H1 (cell line): ENCODE results near the gene SRP14. TPM values are rescaled to one million over a fixed set of nuclear protein-coding genes. Genes with fewer than 3 reads are reported as not detected.
A peak's percentile ranks its signal among the peaks of the same experiment; 100 is the strongest.

Experiments used
- CTCF ChIA-PET: fragments of 300-600 bp; sonication (Branson Sonifier 250); formaldehyde crosslinking; loops from one replicate; lab custom pipeline; 2021; ENCODE audit not compliant: partially characterized antibody; lab: Charles Lee
- POLR2A ChIA-PET: fragments of 300-600 bp; sonication (Branson Sonifier 250); formaldehyde crosslinking; loops from one replicate; lab custom pipeline; 2021; ENCODE audit warnings: inconsistent platforms; ENCODE audit not compliant: partially characterized antibody; lab: Charles Lee
- DNase-seq, 2 experiments: peaks; one replicate each; pipeline versions ENCODE4 v3.0.0 to v3.0.0-alpha.2; 2010 to 2022; ENCODE audit warnings: low spot score in 2 of 2, low read depth in 1 of 2, mixed read lengths in 1 of 2
- FAIRE-seq: peaks from 2 replicates; lab custom pipeline; 2011; peaks lifted over from hg19 to GRCh38; lab: Jason Lieb, UNC
- H2AFZ ChIP-seq: 2 replicates; pipeline ENCODE4 v1.8.1; 2012; ENCODE audit warnings: low read length, inconsistent platforms
- H2AK5ac ChIP-seq: 2 replicates; pipeline ENCODE4 v1.6.1; 2013; ENCODE audit warnings: low read depth, low read length
- H2BK120ac ChIP-seq: replicated peaks from 2 replicates; pipeline ENCODE3; 2013; ENCODE audit warnings: low read depth, low read length, inconsistent platforms
- H2BK12ac ChIP-seq: 2 replicates; pipeline ENCODE4 v1.6.1; 2013; ENCODE audit warnings: low read depth, low read length
- H2BK15ac ChIP-seq: 2 replicates; pipeline ENCODE4 v1.6.1; 2013; ENCODE audit warnings: low read length
- H2BK20ac ChIP-seq: 2 replicates; pipeline ENCODE4 v1.6.1; 2013; ENCODE audit warnings: low read length
- H2BK5ac ChIP-seq: 2 replicates; pipeline ENCODE4 v1.6.1; 2013; ENCODE audit warnings: low read depth, low read length
- H3K14ac ChIP-seq: 2 replicates; pipeline ENCODE4 v1.6.1; 2013; ENCODE audit warnings: inconsistent platforms; ENCODE audit not compliant: insufficient read length
- H3K18ac ChIP-seq: 2 replicates; pipeline ENCODE4 v1.6.1; 2013; ENCODE audit warnings: low read length; ENCODE audit errors: extremely low read depth
- H3K23ac ChIP-seq: 2 replicates; pipeline ENCODE4 v1.6.1; 2013; ENCODE audit warnings: inconsistent platforms; ENCODE audit not compliant: insufficient read length
- H3K23me2 ChIP-seq: 2 replicates; pipeline ENCODE4 v1.6.1; 2013; ENCODE audit warnings: low read depth, low read length
- H3K27ac ChIP-seq: 2 replicates; pipeline ENCODE4 v1.6.1; 2011; ENCODE audit warnings: low read depth, low read length, inconsistent platforms
- H3K27me3 ChIP-seq, 4 experiments: replicated peaks in 1 of 4; 1 replicate in 1 of 4; 2 replicates in 3 of 4; pipeline versions ENCODE4 v1.6.1 to v1.8.1; 2011 to 2013; ENCODE audit warnings: low read length in 3 of 4, mild to moderate bottlenecking in 3 of 4, inconsistent platforms in 2 of 4, mixed read lengths in 2 of 4, moderate library complexity in 1 of 4; ENCODE audit not compliant: control insufficient read depth in 3 of 4, insufficient read depth in 3 of 4; ENCODE audit errors: extremely low read depth in 1 of 4
- H3K36me3 ChIP-seq, 4 experiments: 2 replicates each; pipeline versions ENCODE4 v1.6.1 to v1.8.1; 2011 to 2013; ENCODE audit warnings: mild to moderate bottlenecking in 4 of 4, low read length in 3 of 4, moderate library complexity in 2 of 4, control low read depth in 1 of 4, inconsistent platforms in 1 of 4; ENCODE audit not compliant: insufficient read depth in 4 of 4, control insufficient read depth in 2 of 4
- H3K4ac ChIP-seq: replicated peaks from 2 replicates; pipeline ENCODE3; 2013; ENCODE audit warnings: low read length, low read depth, mixed read lengths, inconsistent platforms; ENCODE audit not compliant: insufficient read length
- H3K4me1 ChIP-seq, 4 experiments: replicated peaks in 1 of 4; 1 replicate in 1 of 4; 2 replicates in 3 of 4; pipeline versions ENCODE4 v1.6.1 to v1.8.1; 2011 to 2013; ENCODE audit warnings: low read length in 3 of 4, inconsistent platforms in 2 of 4, mixed read lengths in 1 of 4; ENCODE audit not compliant: insufficient read depth in 4 of 4, control insufficient read depth in 3 of 4
- H3K4me2 ChIP-seq, 2 experiments: 2 replicates each; pipeline versions ENCODE4 v1.6.1 to v1.8.1; 2011 to 2013; ENCODE audit warnings: low read depth in 2 of 2, low read length in 2 of 2, control low read depth in 1 of 2, inconsistent platforms in 1 of 2, mild to moderate bottlenecking in 1 of 2; ENCODE audit not compliant: insufficient read depth in 1 of 2
- H3K4me3 ChIP-seq, 4 experiments: fragments of 200-600, 300-600 bp in 1 of 4; sonication (generic), shearing (Covaris generic), sonication (Bioruptor Twin) in 1 of 4; 2 replicates each; pipeline versions ENCODE4 v1.5.1 to v1.8.1; 2011 to 2016; ENCODE audit warnings: low read length in 4 of 4, low read depth in 3 of 4, control low read depth in 2 of 4, inconsistent platforms in 2 of 4, mild to moderate bottlenecking in 2 of 4, mixed read lengths in 1 of 4, moderate library complexity in 1 of 4; ENCODE audit not compliant: insufficient read depth in 2 of 4; ENCODE audit errors: extremely low read depth in 1 of 4
- H3K56ac ChIP-seq: replicated peaks from 2 replicates; pipeline ENCODE3; 2013; ENCODE audit warnings: low read depth, mild to moderate bottlenecking, mixed read lengths, low read length, inconsistent platforms; ENCODE audit not compliant: insufficient read length
- H3K79me1 ChIP-seq: 2 replicates; pipeline ENCODE4 v1.6.1; 2013; ENCODE audit warnings: low read depth, low read length, control low read depth
- H3K79me2 ChIP-seq, 2 experiments: 2 replicates each; pipeline versions ENCODE4 v1.6.1 to v1.8.1; 2012 to 2013; ENCODE audit warnings: low read length in 2 of 2, mild to moderate bottlenecking in 2 of 2, inconsistent platforms in 1 of 2; ENCODE audit not compliant: insufficient read depth in 2 of 2, control insufficient read depth in 1 of 2
- H3K9ac ChIP-seq, 4 experiments: replicated peaks in 1 of 4; 1 replicate in 1 of 4; 2 replicates in 3 of 4; pipeline versions ENCODE4 v1.6.1 to v1.8.1; 2011 to 2013; ENCODE audit warnings: low read depth in 3 of 4, low read length in 3 of 4, control low read depth in 2 of 4, mild to moderate bottlenecking in 2 of 4, moderate library complexity in 2 of 4, inconsistent platforms in 1 of 4; ENCODE audit errors: extremely low read depth in 1 of 4
- H3K9me3 ChIP-seq, 2 experiments: 2 replicates each; pipeline versions ENCODE4 v1.6.1 to v1.8.1; 2012 to 2013; ENCODE audit warnings: mild to moderate bottlenecking in 2 of 2, moderate library complexity in 2 of 2, control low read depth in 1 of 2, inconsistent platforms in 1 of 2, low read depth in 1 of 2, low read length in 1 of 2, mixed read lengths in 1 of 2; ENCODE audit not compliant: insufficient read depth in 2 of 2
- H4K20me1 ChIP-seq, 2 experiments: replicated peaks in 1 of 2; 2 replicates each; pipeline versions ENCODE3 to v1.8.1; 2011 to 2013; ENCODE audit warnings: inconsistent platforms in 2 of 2, low read length in 2 of 2, mild to moderate bottlenecking in 1 of 2; ENCODE audit not compliant: insufficient read depth in 2 of 2, control insufficient read depth in 1 of 2
- H4K5ac ChIP-seq: 2 replicates; pipeline ENCODE4 v1.6.1; 2013; ENCODE audit warnings: low read length, low read depth, mixed read lengths, inconsistent platforms; ENCODE audit not compliant: insufficient read length
- H4K8ac ChIP-seq: 2 replicates; pipeline ENCODE4 v1.8.0; 2013; ENCODE audit warnings: mild to moderate bottlenecking, moderate library complexity, low read length, inconsistent platforms; ENCODE audit not compliant: insufficient read depth; ENCODE audit errors: extremely low read depth
- H4K91ac ChIP-seq: replicated peaks from 2 replicates; pipeline ENCODE3; 2013; ENCODE audit warnings: low read length, mixed read lengths, inconsistent platforms; ENCODE audit not compliant: insufficient read length
- ATF3 ChIP-seq: IDR thresholded peaks from 2 replicates; pipeline ENCODE4 v1.6.1; 2011; ENCODE audit warnings: low read depth, mild to moderate bottlenecking, low read length; ENCODE audit not compliant: insufficient read depth
- EP300 ChIP-seq, 2 experiments: IDR thresholded peaks; 1 replicate in 1 of 2; 2 replicates in 1 of 2; pipeline ENCODE4 v1.6.1; 2011 to 2012; ENCODE audit warnings: low read depth in 2 of 2, low read length in 2 of 2, mild to moderate bottlenecking in 2 of 2, borderline replicate concordance in 1 of 2, inconsistent platforms in 1 of 2, moderate library complexity in 1 of 2
- RNF2 ChIP-seq: fragments of 200-900, 300-1000 bp; sonication (generic); IDR thresholded peaks from 2 replicates; pipeline ENCODE4 v1.7.1; 2016; ENCODE audit warnings: borderline replicate concordance, low read depth, mild to moderate bottlenecking, antibody characterized with exemption, low read length; ENCODE audit not compliant: poor library complexity, severe bottlenecking; ENCODE audit errors: missing control alignments
- WGBS, 2 experiments: shearing (Covaris generic) in 1 of 2; methylation state at CpG; one replicate each; pipeline versions ENCODE4 v1.1.6 to v1.1.7; 2013 to 2015; ENCODE audit warnings: low lambda C conversion rate in 2 of 2, mixed read lengths in 2 of 2, inconsistent platforms in 1 of 2, low coverage in 1 of 2, missing lambda C conversion rate in 1 of 2; ENCODE audit not compliant: insufficient replicate concordance in 2 of 2, insufficient coverage in 1 of 2, insufficient read length in 1 of 2; ENCODE audit errors: extremely low coverage in 1 of 2, missing lambda C conversion rate in 1 of 2; 5-methylcytosine and 5-hydroxymethylcytosine counted together
- polyA plus RNA-seq, 7 experiments: library from polyadenylated mRNA; depleted of rRNA in 3 of 7; stranded (reverse) in 5 of 7; unstranded in 2 of 7; fragments of >200 nt in 5 of 7; fragments of 200-250 nt in 2 of 7; gene quantifications; 1 replicate in 5 of 7; 2 replicates in 1 of 7; 4 replicates in 1 of 7; pipeline versions ENCODE4 v1.2.1 to v1.2.3, GENCODE V29; 2011 to 2013; ENCODE audit warnings: missing spikeins in 2 of 7, mixed read lengths in 2 of 7
- total RNA-seq: library from RNA; stranded (reverse); fragmentation: NEBNext Ultra II Directional; extraction: Animal tissue kit (Norgen Biotek cat#: 25700); gene quantifications from 2 replicates; pipeline ENCODE4 v1.2.1, GENCODE V29; 2021

The SRP14 gene
- total and polyA plus RNA-seq, 2 of the 8 experiments (the other 6 are each of a cell fraction or from before 2014, with no cell fraction given): 186 to 223 TPM

- Histone ChIP-seq H3K27me3 (no peaks in the 10 kb centered on the region), H3K9me3 (no peaks in the 10 kb centered on the region), H2AK5ac (peak overlapping the region; percentile 11; the same call in 1 of the 2 replicates), H3K23me2 (peaks cover 6% of the 10 kb centered on the region; the same call in 1 of the 2 replicates), H3K23ac (no peak overlapping the region), H3K4ac (no peak overlapping the region), H3K79me1 (no peaks in the 10 kb centered on the region), H3K14ac (no peak overlapping the region), H3K36me3 (no peaks in the 10 kb centered on the region), H3K9ac (no peak overlapping the region; a peak in 1 of 7 replicates), H3K79me2 (no peaks in the 10 kb centered on the region), H4K91ac (no peak overlapping the region), H2BK5ac (no peak overlapping the region), H2BK120ac (no peak overlapping the region), H3K4me1 (peaks cover 3 to 13% (median 6%) of the 10 kb centered on the region in 4 experiments), H3K56ac (no peak overlapping the region), H3K27ac (no peak overlapping the region), H2BK20ac (no peak overlapping the region), H2AFZ (no peak overlapping the region), H3K4me3 (no peak overlapping the region), H4K20me1 (peaks cover 0 to 4% of the 10 kb centered on the region in 2 experiments), H2BK15ac (no peak overlapping the region), H3K18ac (no peak overlapping the region), H4K8ac (no peak overlapping the region), H3K4me2 (no peak overlapping the region), H4K5ac (no peak overlapping the region), H2BK12ac (no peak overlapping the region)
- POLR2A ChIA-PET: interaction anchor here (1.0 to 2.5 kb wide), 8 partner anchors 12 to 233 kb away, joined by 3 to 10 read pairs (median 4); partner anchors contain the start of gene BMF
- no peak for DNase-seq
- TF ChIP-seq ATF3: no peak
- no peak for TF ChIP-seq RNF2
- no peak for TF ChIP-seq EP300 (IDR thresholded peaks at IDR 0.05; ENCODE audit: borderline replicate concordance in 1 of 2, low read depth in 2 of 2, low read length in 2 of 2)
- CTCF ChIA-PET: interaction anchor here (0.7 to 5.7 kb wide), 22 partner anchors 8 to 258 kb away, joined by 3 to 99 read pairs (median 5); partner anchors contain the start of gene BMF
- no peak for FAIRE-seq
- 95% methylated on average over 6 of the region's 6 CpGs; no CpG with 5 or more reads in 1 of the 2 experiments for WGBS, 2 experiments
Measured at GRCh38 chr15:40052604-40053003, 13.6 kb upstream of the SRP14 start.
